ENCODE results near the gene CYP4Z1.

The CYP4Z1 gene

DNA sequence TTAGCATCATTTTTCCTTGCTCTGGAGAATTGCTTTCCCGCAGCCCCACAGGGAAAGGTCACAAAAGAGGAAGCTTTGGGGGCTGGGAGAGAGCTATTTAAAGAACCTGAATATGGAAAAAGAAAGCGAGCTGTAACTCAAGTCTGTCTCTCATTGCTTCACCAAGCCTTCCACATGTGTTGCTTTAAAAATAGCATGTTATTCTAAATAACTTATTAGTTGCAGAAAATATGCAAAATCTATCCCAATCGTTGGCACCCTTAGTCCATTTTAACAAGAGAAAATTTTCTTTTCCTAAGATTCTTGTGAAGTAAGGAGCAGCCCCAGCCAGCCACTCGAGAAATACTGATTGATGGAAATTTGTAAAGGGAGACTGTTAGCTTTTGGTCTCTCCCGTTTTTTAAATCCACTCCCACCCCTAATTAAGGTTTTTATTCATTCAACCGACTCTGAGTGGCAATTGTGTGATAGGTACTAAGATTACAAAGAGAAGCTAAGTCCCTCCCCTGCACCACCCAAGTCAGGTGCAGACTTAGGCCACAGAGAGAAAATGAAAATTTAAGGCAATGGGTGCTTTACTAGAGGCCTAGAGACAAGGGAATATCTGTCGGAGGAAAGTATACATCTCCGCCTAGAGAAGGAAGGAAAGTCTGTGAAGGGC is 42.8 kb upstream of the CYP4Z1 start:
- no peaks in the 10 kb centered on the region for H3K9me2 ChIP-seq (replicated peaks; ENCODE audit: insufficient read depth, low read length)
- H2AFZ ChIP-seq (ENCODE audit: low read depth, low read length, severe bottlenecking): no peak overlapping the region
- TF ChIP-seq, protein P1, sequence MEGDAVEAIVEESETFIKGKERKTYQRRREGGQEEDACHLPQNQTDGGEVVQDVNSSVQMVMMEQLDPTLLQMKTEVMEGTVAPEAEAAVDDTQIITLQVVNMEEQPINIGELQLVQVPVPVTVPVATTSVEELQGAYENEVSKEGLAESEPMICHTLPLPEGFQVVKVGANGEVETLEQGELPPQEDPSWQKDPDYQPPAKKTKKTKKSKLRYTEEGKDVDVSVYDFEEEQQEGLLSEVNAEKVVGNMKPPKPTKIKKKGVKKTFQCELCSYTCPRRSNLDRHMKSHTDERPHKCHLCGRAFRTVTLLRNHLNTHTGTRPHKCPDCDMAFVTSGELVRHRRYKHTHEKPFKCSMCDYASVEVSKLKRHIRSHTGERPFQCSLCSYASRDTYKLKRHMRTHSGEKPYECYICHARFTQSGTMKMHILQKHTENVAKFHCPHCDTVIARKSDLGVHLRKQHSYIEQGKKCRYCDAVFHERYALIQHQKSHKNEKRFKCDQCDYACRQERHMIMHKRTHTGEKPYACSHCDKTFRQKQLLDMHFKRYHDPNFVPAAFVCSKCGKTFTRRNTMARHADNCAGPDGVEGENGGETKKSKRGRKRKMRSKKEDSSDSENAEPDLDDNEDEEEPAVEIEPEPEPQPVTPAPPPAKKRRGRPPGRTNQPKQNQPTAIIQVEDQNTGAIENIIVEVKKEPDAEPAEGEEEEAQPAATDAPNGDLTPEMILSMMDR (IDR thresholded peaks at IDR 0.05; ENCODE audit: insufficient read depth, low read length, poor library complexity, severe bottlenecking): no peak
- TF ChIP-seq EZH2phosphoT487 (conservative IDR thresholded peaks at IDR 0.05; ENCODE audit: low read length): no peak
- no peak overlapping the region for H3K27ac ChIP-seq (ENCODE audit: low read depth, low read length)
- H3K36me3 ChIP-seq (ENCODE audit: low read length): no peaks in the 10 kb centered on the region
- no peak overlapping the region for H3K4me3 ChIP-seq (ENCODE audit: insufficient read depth, low read length, poor library complexity, severe bottlenecking)
- no peak overlapping the region for H3K9ac ChIP-seq (ENCODE audit: low read length)
- H3K27me3 ChIP-seq (ENCODE audit: low read length): no peaks in the 10 kb centered on the region
- H3K79me2 ChIP-seq (ENCODE audit: insufficient read depth, low read length): no peaks in the 10 kb centered on the region
- no peaks in the 10 kb centered on the region for H3F3A ChIP-seq (ENCODE audit: insufficient read depth)
- no peaks in the 10 kb centered on the region for H4K20me1 ChIP-seq (ENCODE audit: low read depth, low read length)
- no peak overlapping the region for H3K4me2 ChIP-seq (ENCODE audit: low read depth, low read length, poor library complexity, severe bottlenecking)
- no peaks in the 10 kb centered on the region for H3K9me3 ChIP-seq (ENCODE audit: insufficient read depth, low read length)

DNA sequence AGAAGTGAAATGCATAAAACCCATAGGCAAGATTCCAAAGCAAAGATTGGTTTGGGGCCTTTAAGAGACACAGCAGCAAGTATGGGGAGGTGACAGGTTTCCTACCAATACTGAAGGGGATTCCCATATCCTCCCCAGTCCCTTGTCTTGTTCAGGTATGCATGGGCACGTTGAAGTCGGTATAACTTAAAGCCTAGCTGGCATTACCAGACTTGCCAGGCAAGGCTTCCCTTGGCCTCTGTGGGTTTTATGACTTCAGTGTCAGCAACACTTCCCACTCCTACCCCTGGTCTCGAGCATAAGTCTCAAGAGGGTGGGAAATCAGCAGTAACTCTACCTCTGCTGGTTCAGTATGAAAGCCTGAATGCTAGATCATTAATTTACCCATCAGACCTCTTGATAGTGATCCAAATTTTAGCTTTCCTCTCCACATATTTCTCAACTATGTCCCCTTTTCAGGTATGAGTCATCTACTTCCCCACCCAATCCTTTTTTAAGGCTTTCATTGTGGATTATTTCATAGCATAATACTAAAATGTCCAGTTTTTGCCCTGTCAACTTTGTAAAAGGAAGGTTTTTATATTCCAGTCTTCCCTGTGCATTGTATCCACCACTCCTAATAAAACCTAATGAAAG is 36.7 kb upstream of the CYP4Z1 start:
- no peaks in the 10 kb centered on the region for H3K36me3 ChIP-seq (ENCODE audit: low read length)
- no peaks in the 10 kb centered on the region for H3K9me2 ChIP-seq (replicated peaks; ENCODE audit: insufficient read depth, low read length)
- H3K9me3 ChIP-seq (ENCODE audit: insufficient read depth, low read length): no peaks in the 10 kb centered on the region
- H4K20me1 ChIP-seq (ENCODE audit: low read depth, low read length): no peaks in the 10 kb centered on the region
- no peaks in the 10 kb centered on the region for H3F3A ChIP-seq (ENCODE audit: insufficient read depth)
- H3K27ac ChIP-seq (ENCODE audit: low read depth, low read length): no peak overlapping the region
- H2AFZ ChIP-seq (ENCODE audit: low read depth, low read length, severe bottlenecking): no peak overlapping the region
- H3K4me3 ChIP-seq (ENCODE audit: insufficient read depth, low read length, poor library complexity, severe bottlenecking): no peak overlapping the region
- no peaks in the 10 kb centered on the region for H3K27me3 ChIP-seq (ENCODE audit: low read length)
- H3K79me2 ChIP-seq (ENCODE audit: insufficient read depth, low read length): no peaks in the 10 kb centered on the region
- TF ChIP-seq, protein P1 (IDR thresholded peaks at IDR 0.05; ENCODE audit: insufficient read depth, low read length, poor library complexity, severe bottlenecking): no peak
- no peak for TF ChIP-seq EZH2phosphoT487 (conservative IDR thresholded peaks at IDR 0.05; ENCODE audit: low read length)
- H3K4me2 ChIP-seq (ENCODE audit: low read depth, low read length, poor library complexity, severe bottlenecking): no peak overlapping the region
- no peak overlapping the region for H3K9ac ChIP-seq (ENCODE audit: low read length)

DNA sequence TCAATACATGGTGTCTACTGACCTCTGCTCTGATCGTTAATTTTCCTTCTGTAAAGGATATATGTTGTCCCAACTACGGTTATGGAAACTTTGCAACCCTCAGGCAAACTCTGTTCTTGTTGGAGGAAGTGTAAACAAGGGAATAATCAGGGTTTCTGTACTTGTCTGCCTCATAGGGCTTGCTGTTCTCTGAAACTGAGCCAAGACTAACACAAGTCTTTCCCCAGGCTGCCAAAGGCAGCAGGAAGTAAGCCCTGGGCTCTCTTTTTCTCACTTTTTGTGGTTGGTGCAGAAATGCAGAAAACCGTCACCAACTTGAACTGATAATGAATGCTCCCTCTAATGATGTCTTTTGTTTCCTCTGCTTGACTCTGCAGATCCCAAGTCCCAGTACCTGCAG is 36.0 kb upstream of the CYP4Z1 start:
- no peak overlapping the region for H3K9ac ChIP-seq (ENCODE audit: low read length)
- no peak overlapping the region for H3K4me2 ChIP-seq (ENCODE audit: low read depth, low read length, poor library complexity, severe bottlenecking)
- H3K79me2 ChIP-seq (ENCODE audit: insufficient read depth, low read length): no peaks in the 10 kb centered on the region
- no peaks in the 10 kb centered on the region for H4K20me1 ChIP-seq (ENCODE audit: low read depth, low read length)
- no peaks in the 10 kb centered on the region for H3K27me3 ChIP-seq (ENCODE audit: low read length)
- no peak overlapping the region for H2AFZ ChIP-seq (ENCODE audit: low read depth, low read length, severe bottlenecking)
- TF ChIP-seq, protein P1 (IDR thresholded peaks at IDR 0.05; ENCODE audit: insufficient read depth, low read length, poor library complexity, severe bottlenecking): no peak
- TF ChIP-seq EZH2phosphoT487 (conservative IDR thresholded peaks at IDR 0.05; ENCODE audit: low read length): no peak
- H3F3A ChIP-seq (ENCODE audit: insufficient read depth): no peaks in the 10 kb centered on the region
- no peak overlapping the region for H3K27ac ChIP-seq (ENCODE audit: low read depth, low read length)
- H3K9me2 ChIP-seq (replicated peaks; ENCODE audit: insufficient read depth, low read length): no peaks in the 10 kb centered on the region
- no peak overlapping the region for H3K4me3 ChIP-seq (ENCODE audit: insufficient read depth, low read length, poor library complexity, severe bottlenecking)
- H3K9me3 ChIP-seq (ENCODE audit: insufficient read depth, low read length): no peaks in the 10 kb centered on the region
- no peaks in the 10 kb centered on the region for H3K36me3 ChIP-seq (ENCODE audit: low read length)

All from SU-DHL-6 (cell line).